Urinary bladder (tissue), 4 donors: ENCODE measurements around the gene ATP6V1F. TPM values are rescaled to one million over a fixed set of nuclear protein-coding genes. Genes with fewer than 3 reads are reported as not detected.

ENCODE experiments used
- DNase-seq: peaks from one replicate; pipeline ENCODE4 v3.0.0-alpha.2; 2015; ENCODE audit errors: extremely low spot score
- H3K27ac ChIP-seq: one replicate; pipeline ENCODE4 v1.5.1; 2013; ENCODE audit warnings: low read depth, mild to moderate bottlenecking, moderate library complexity
- H3K36me3 ChIP-seq: one replicate; pipeline ENCODE4 v1.6.1; 2013; ENCODE audit warnings: mild to moderate bottlenecking, moderate library complexity; ENCODE audit not compliant: insufficient read depth
- H3K4me1 ChIP-seq: one replicate; pipeline ENCODE4 v1.6.1; 2013; ENCODE audit warnings: mild to moderate bottlenecking, moderate library complexity; ENCODE audit not compliant: insufficient read depth
- H3K4me3 ChIP-seq: one replicate; pipeline ENCODE4 v1.5.1; 2013; ENCODE audit warnings: low read depth, low read length
- WGBS: extraction: QIAGEN DNeasy Blood & Tissue Kit; methylation state at CpG from one replicate; pipeline ENCODE4 v1.1.7; 2013; 5-methylcytosine and 5-hydroxymethylcytosine counted together
- polyA plus RNA-seq: library from polyadenylated mRNA; stranded (reverse); fragments of 200-250 nt; gene quantifications from one replicate; pipeline ENCODE4 v1.2.3, GENCODE V29; 2013
- total RNA-seq: library from RNA; depleted of rRNA; stranded (reverse); fragments of >200 nt; gene quantifications from one replicate; pipeline ENCODE4 v1.2.3, GENCODE V29; 2014
- donor health status: healthy with polysubstance abuse.
- donor health status: healthy.

Gene ATP6V1F
- total and polyA plus RNA-seq, 2 donors: 38.2 to 183 TPM

DNA sequence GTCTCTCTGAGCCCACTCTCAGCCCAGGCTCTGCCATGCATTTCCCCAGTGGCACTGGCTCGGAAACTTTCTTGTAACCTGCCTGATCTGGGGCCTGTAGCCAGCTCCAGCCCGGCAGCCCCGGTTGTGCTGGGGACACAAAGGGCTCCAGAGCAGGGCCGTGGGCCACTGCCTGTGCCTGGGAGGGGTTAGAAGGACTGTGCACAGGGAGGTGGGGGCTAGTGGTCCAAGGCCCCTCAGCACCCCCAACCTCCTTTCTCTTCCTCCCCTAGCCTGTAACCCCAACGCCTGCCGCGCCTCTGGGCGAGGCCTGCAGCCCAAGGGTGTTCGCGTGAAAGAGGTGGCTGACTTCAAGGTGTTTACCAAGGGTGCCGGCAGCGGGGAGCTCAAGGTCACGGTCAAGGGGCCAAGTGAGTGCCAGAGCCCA is 22.9 kb upstream of the ATP6V1F start:
- Histone ChIP-seq H3K4me1 (no peaks in the 10 kb centered on the region), H3K27ac (no peak overlapping the region), H3K4me3 (no peak overlapping the region), H3K36me3 (no peaks in the 10 kb centered on the region)
- WGBS: 86% methylated on average over 13 of the region's 13 CpGs
- DNase-seq: no peak

DNA sequence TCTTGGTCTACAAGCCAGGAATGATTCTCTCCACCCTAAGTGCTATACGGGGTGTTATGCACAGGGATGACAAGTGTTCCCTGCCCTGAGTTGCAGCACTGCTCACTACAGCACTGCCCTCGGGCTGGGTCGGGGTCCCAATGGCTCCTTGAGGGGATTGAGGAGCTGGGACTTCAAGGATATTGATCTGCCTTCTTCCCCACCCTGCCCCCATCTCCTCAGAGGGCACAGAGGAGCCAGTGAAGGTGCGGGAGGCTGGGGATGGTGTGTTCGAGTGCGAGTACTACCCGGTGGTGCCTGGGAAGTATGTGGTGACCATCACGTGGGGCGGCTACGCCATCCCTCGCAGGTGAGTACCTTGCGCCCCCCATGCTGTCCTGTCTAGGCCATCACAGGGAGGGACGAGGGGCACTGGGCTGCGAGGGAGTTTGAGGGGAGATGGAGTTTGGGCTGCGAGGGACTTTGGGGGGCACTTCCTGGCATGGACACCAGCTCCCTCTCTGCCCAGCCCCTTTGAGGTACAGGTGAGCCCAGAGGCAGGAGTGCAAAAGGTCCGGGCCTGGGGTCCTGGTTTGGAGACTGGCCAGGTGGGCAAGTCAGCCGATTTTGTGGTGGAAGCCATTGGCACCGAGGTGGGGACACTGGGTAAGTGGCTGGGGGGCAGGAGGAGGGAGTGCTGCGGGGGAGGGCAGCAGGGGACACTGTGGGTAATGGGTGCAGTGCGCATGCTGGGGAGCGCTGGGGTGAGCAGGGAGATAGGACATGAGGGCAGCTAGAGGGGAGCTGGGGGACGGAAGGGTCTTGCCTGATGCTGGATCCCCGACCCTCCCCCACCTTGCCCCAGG is 22.1 kb upstream of the ATP6V1F start:
- no peak overlapping the region for H3K27ac ChIP-seq
- H3K36me3 ChIP-seq: no peaks in the 10 kb centered on the region
- no peak for DNase-seq
- no peak overlapping the region for H3K4me3 ChIP-seq
- no peaks in the 10 kb centered on the region for H3K4me1 ChIP-seq
- WGBS: 89% methylated on average over 23 of the region's 23 CpGs

DNA sequence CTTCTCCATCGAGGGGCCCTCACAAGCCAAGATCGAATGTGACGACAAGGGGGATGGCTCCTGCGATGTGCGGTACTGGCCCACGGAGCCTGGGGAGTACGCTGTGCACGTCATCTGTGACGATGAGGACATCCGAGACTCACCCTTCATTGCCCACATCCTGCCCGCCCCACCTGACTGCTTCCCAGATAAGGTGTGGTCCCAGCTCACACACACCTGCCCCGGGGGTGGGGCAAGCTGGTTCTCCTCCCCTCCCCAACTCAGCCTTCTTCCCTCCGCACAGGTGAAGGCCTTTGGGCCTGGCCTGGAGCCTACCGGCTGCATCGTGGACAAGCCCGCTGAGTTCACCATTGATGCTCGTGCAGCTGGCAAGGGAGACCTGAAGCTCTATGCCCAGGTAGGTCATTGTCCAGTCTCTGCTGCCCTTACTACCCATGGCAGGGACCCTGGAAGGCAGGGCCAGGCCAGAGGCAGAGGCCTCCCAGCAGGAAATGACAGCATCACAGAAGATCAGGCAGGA is 21.4 kb upstream of the ATP6V1F start:
- H3K36me3 ChIP-seq: no peaks in the 10 kb centered on the region
- no peaks in the 10 kb centered on the region for H3K4me1 ChIP-seq
- H3K4me3 ChIP-seq: no peak overlapping the region
- H3K27ac ChIP-seq: no peak overlapping the region
- WGBS: 87% methylated on average over 17 of the region's 17 CpGs
- no peak for DNase-seq

DNA sequence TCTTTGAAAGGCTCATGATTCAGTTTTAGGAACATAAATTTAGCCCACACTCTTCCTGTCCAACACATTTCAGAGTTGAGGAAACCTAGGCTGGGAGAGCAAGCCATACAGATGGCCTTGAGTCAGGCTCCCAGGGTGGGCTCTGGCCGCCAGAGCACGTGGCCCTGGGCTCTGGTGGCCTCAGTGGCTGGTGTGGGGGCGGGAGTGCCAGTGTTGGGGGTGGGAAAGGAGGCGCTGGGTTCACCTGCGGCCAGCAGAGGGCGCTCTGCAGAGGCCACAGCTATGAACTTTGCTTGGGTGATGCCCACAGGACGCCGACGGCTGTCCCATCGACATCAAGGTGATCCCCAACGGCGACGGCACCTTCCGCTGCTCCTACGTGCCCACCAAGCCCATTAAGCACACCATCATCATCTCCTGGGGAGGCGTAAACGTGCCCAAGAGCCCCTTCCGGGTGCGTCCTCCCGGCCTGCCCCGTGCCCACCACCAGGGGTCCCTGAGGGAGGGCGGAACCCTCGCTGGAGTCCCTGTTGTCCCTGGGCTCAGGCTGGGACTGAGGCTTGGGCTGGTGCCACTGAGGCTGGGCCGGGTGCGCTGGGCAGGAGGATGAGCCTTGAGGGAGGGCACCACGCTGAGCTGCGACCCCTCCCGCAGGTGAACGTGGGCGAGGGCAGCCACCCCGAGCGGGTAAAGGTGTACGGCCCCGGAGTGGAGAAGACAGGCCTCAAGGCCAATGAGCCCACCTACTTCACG is 20.6 kb upstream of the ATP6V1F start:
- no peak overlapping the region for H3K4me3 ChIP-seq
- DNase-seq: no peak
- 59% methylated on average over 35 of the region's 35 CpGs for WGBS
- H3K36me3 ChIP-seq: no peaks in the 10 kb centered on the region
- H3K27ac ChIP-seq: no peak overlapping the region
- no peaks in the 10 kb centered on the region for H3K4me1 ChIP-seq

DNA sequence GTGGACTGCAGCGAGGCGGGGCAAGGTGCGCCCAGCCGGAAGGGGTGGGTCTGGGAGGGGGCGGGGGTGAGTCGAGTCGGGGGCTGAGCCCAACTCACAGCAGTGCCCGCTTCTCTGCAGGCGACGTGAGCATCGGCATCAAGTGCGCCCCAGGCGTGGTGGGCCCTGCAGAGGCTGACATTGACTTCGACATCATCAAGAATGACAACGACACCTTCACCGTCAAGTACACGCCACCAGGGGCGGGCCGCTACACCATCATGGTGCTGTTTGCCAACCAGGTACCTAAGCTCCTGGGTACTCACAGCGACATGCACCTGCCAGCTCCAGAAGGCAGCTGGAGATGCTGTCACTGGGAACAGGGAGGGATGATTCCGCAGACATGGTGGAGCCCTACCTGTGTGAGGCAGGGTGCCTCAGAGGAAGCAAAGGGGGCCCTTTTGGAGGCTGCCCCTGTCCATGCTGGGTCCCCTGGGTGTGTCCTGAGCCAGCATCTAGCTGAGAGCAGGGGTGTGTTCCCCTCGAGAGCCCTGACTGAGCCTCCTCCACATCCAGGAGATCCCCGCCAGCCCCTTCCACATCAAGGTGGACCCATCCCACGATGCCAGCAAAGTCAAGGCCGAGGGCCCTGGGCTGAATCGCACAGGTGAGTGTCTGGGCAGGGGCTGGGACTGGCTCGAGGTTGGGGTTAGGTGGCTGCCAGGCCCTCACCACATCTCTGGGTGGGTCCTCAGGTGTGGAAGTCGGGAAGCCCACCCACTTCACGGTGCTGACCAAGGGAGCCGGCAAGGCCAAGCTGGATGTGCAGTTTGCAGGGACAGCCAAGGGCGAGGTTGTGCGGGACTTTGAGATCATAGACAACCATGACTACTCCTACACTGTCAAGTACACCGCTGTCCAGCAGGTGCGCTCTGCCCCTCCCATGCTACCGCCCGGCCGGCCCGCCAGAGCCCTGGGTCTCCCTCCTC is 19.7 kb upstream of the ATP6V1F start:
- no peak overlapping the region for H3K27ac ChIP-seq
- DNase-seq: no peak

DNA sequence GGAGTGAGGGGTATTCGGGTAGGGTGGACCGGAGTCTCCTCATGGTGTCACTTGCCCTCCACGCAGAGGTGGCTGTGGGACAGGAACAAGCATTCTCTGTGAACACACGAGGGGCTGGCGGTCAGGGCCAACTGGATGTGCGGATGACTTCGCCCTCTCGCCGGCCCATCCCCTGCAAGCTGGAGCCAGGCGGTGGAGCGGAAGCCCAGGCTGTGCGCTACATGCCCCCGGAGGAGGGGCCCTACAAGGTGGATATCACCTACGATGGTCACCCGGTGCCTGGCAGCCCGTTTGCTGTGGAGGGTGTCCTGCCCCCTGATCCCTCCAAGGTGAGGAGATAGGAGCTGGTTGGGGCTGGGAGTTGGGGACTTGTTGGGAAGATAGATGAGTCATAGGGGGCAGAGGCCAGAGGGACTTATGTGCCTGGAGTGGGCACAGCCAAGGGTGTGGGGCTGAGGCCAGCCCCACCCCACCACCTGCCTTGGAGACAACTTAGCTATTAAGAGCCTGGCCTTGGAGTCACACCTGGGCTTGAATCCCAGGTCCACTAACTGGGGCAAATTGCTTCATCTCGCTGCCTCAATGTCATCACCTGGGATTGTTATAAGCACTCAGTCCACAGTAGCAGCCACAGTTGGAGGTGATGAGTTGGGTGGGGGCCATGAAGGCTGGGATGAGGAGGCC is 18.6 kb upstream of the ATP6V1F start:
- Histone ChIP-seq H3K27ac (no peak overlapping the region), H3K36me3 (no peaks in the 10 kb centered on the region), H3K4me1 (no peaks in the 10 kb centered on the region), H3K4me3 (no peak overlapping the region)
- WGBS: 89% methylated on average over 17 of the region's 17 CpGs
- no peak for DNase-seq

More for the DNA sequence above, 19.7 kb upstream of the ATP6V1F start:
- no peaks in the 10 kb centered on the region for H3K36me3 ChIP-seq
- H3K4me3 ChIP-seq: no peak overlapping the region
- 93% methylated on average over 38 of the region's 38 CpGs for WGBS
- no peaks in the 10 kb centered on the region for H3K4me1 ChIP-seq

DNA sequence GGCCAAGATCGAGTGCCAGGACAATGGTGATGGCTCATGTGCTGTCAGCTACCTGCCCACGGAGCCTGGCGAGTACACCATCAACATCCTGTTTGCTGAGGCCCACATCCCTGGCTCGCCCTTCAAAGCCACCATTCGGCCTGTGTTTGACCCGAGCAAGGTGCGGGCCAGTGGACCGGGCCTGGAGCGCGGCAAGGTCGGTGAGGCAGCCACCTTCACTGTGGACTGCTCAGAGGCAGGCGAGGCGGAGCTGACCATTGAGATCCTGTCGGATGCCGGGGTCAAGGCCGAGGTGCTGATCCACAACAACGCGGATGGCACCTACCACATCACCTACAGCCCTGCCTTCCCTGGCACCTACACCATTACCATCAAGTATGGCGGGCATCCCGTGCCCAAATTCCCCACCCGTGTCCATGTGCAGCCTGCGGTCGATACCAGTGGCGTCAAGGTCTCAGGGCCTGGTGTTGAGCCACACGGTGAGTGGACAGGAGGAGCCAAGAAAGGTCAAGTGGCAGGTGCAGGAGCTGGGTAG is 17.8 kb upstream of the ATP6V1F start:
- WGBS: 91% methylated on average over 25 of the region's 25 CpGs
- Histone ChIP-seq H3K36me3 (no peaks in the 10 kb centered on the region), H3K4me1 (no peaks in the 10 kb centered on the region), H3K4me3 (no peak overlapping the region), H3K27ac (no peak overlapping the region)
- DNase-seq: no peak

DNA sequence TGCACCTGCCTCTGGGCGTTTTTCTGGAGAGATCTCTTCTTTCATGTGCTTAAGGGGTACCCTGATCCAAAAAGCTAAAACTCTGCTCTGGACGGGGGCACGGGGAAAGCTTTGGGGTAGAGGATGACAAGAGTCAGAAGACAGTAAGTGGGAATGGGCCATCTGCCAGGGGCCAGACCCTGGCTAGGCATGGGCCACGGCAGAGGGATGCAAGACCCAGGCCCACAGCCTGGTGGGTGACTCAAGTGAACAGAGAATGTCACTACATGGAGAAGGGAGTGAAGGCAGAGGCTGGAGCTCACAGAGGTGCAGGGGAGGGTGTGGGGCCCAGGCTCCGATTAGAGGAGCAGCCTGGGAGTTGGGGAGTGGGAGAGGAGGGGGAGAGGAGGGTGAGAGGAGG is 17.2 kb upstream of the ATP6V1F start:
- no peak for DNase-seq
- 81% methylated on average over 5 of the region's 5 CpGs for WGBS
- Histone ChIP-seq H3K36me3 (no peaks in the 10 kb centered on the region), H3K27ac (no peak overlapping the region), H3K4me1 (no peaks in the 10 kb centered on the region), H3K4me3 (no peak overlapping the region)

DNA sequence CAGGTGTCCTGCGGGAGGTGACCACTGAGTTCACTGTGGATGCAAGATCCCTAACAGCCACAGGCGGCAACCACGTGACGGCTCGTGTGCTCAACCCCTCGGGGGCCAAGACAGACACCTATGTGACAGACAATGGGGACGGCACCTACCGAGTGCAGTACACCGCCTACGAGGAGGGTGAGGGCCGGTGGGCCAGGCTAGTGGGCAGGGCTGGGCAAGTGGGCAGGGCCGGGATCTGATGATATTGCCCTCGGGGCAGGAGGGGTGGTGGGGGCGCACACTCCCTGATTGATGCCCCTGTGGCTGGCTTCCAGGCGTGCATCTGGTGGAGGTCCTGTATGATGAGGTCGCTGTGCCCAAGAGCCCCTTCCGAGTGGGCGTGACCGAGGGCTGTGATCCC is 16.7 kb upstream of the ATP6V1F start:
- H3K4me3 ChIP-seq: no peak overlapping the region
- no peaks in the 10 kb centered on the region for H3K36me3 ChIP-seq
- no peak for DNase-seq
- no peaks in the 10 kb centered on the region for H3K4me1 ChIP-seq
- H3K27ac ChIP-seq: no peak overlapping the region
- 77% methylated on average over 19 of the region's 19 CpGs for WGBS

DNA sequence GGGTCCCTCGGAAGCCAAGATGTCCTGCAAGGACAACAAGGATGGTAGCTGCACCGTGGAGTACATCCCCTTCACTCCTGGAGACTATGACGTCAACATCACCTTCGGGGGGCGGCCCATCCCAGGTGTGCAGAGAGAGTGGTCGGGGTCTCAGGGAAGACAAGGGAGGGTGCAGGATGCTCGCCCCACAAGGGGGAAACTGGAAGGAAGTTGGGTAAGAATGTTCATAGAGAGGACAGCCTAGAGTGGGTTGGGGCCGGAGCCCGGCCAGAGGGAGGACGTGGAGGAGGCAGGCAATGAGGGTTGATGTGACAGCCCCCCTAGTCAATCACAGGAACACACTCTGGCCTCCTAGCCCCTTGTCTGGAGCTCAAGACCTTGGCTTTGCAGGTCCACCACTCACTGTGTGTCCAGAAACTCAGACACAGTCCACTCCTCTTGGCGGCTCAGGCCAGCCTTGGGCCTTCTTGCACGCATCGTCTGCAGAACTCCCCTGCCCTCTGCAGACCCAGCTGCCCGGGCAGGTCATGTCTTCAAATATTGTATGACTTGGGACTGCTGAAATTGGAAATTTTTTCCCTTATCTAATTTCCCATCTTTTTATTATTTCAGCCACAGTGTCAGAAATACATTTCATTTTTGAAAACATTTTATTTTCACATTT is 15.7 kb upstream of the ATP6V1F start:
- no peak overlapping the region for H3K4me3 ChIP-seq
- no peaks in the 10 kb centered on the region for H3K4me1 ChIP-seq
- H3K36me3 ChIP-seq: peaks cover 2% of the 10 kb centered on the region
- DNase-seq: no peak
- WGBS: 82% methylated on average over 14 of the region's 14 CpGs
- no peak overlapping the region for H3K27ac ChIP-seq

DNA sequence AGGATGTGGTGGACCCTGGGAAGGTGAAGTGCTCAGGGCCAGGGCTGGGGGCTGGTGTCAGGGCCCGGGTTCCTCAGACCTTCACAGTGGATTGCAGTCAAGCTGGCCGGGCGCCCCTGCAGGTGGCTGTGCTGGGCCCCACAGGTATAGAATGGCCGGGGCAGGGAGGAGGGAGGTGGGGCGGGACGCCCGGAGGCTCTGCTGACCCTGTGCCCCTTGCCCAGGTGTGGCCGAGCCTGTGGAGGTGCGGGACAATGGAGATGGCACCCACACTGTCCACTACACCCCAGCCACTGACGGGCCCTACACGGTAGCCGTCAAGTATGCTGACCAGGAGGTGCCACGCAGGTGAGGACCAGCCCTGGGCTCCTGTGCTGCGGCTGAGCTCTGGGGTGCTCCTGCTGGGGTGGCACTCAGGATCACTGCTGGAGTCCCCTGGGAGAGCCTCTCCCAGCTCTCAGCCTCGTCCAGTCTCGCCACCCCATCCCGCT is 14.9 kb upstream of the ATP6V1F start:
- no peak for DNase-seq
- peaks cover 2% of the 10 kb centered on the region for H3K36me3 ChIP-seq
- 89% methylated on average over 17 of the region's 17 CpGs for WGBS
- H3K27ac ChIP-seq: no peak overlapping the region
- no peaks in the 10 kb centered on the region for H3K4me1 ChIP-seq
- no peak overlapping the region for H3K4me3 ChIP-seq
